ENCODE measurements around the gene ARID3A. TPM values are rescaled to one million over a fixed set of nuclear protein-coding genes. Genes with fewer than 3 reads are reported as not detected.

The ARID3A gene
- total and polyA plus RNA-seq, 2 of the 8 experiments (the other 6 are each of a cell fraction or from before 2014, with no cell fraction given), result 40.5 to 77.4 TPM

DNA sequence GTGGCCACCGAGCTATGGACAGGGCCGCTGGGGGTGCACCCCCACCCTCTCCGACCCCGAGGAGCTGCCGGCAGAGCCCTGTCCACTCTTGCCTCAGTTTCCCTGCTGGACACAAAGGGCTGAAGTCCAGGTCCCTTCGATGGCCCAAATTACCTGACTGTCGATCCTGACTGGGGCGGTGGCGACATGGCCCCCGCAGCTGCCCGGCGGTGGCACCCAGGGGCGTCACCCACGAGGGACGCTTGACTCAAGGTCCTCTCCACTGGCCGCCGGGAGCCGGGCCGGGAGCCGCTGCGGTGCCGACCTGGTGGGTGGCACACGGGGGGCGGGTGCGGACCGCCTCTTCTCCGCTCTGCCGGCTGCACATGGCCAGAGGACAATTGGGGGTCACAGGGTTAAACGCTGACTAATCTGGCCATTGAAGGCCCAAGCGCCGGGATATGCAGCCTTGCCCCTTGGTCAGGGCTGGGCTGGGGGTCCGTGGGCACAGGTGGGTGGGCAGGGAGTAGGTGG, 16.4 kb downstream of the ARID3A start:
- Histone ChIP-seq H4K20me1 (replicated peaks in 1 of 2; ENCODE audit: control insufficient read depth in 1 of 2, insufficient read depth in 2 of 2, low read length in 2 of 2) (peaks cover 4 to 41% of the 10 kb centered on the region in 2 experiments), H3K56ac (replicated peaks; ENCODE audit: insufficient read length, low read depth, low read length) (no peak overlapping the region), H3K23me2 (ENCODE audit: low read depth, low read length) (no peaks in the 10 kb centered on the region), H4K91ac (replicated peaks; ENCODE audit: insufficient read length, low read length) (no peak overlapping the region), H3K4me1 (replicated peaks in 1 of 4; ENCODE audit: control insufficient read depth in 3 of 4, insufficient read depth in 4 of 4, low read length in 3 of 4) (no peaks in the 10 kb centered on the region), H2AFZ (ENCODE audit: low read length) (no peak overlapping the region), H3K18ac (ENCODE audit: extremely low read depth, low read length) (no peak overlapping the region), H4K8ac (ENCODE audit: extremely low read depth, insufficient read depth, low read length) (no peak overlapping the region), H2BK15ac (ENCODE audit: low read length) (no peak overlapping the region), H4K5ac (ENCODE audit: insufficient read length, low read depth, low read length) (no peak overlapping the region), H2BK5ac (ENCODE audit: low read depth, low read length) (no peak overlapping the region), H2AK5ac (ENCODE audit: low read depth, low read length) (no peak overlapping the region), H3K79me1 (ENCODE audit: low read depth, low read length) (peaks cover 22% of the 10 kb centered on the region), H2BK12ac (ENCODE audit: low read depth, low read length) (no peak overlapping the region), H3K79me2 (ENCODE audit: control insufficient read depth in 1 of 2, insufficient read depth in 2 of 2, low read length in 2 of 2) (peaks cover 5 to 49% of the 10 kb centered on the region in 2 experiments), H3K9ac (replicated peaks in 1 of 4; ENCODE audit: extremely low read depth in 1 of 4, low read depth in 3 of 4, low read length in 3 of 4) (no peak overlapping the region), H3K36me3 (ENCODE audit: control insufficient read depth in 2 of 4, insufficient read depth in 4 of 4, low read length in 3 of 4) (peaks cover 2 to 9% (median 3%) of the 10 kb centered on the region in 4 experiments; a peak in 7 of 8 replicates), H3K27ac (ENCODE audit: low read depth, low read length) (no peak overlapping the region), H2BK120ac (replicated peaks; ENCODE audit: low read depth, low read length) (no peak overlapping the region), H3K4ac (replicated peaks; ENCODE audit: insufficient read length, low read depth, low read length) (no peak overlapping the region), H3K4me2 (ENCODE audit: insufficient read depth in 1 of 2, low read depth in 2 of 2, low read length in 2 of 2) (no peak overlapping the region), H3K14ac (ENCODE audit: insufficient read length) (no peak overlapping the region), H3K23ac (ENCODE audit: insufficient read length) (no peak overlapping the region), H3K9me3 (ENCODE audit: insufficient read depth in 2 of 2, low read depth in 1 of 2, low read length in 1 of 2) (no peaks in the 10 kb centered on the region), H2BK20ac (ENCODE audit: low read length) (no peak overlapping the region), H3K27me3 (replicated peaks in 1 of 4; ENCODE audit: control insufficient read depth in 3 of 4, extremely low read depth in 1 of 4, insufficient read depth in 3 of 4, low read length in 3 of 4) (no peaks in the 10 kb centered on the region), H3K4me3 (ENCODE audit: extremely low read depth in 1 of 4, insufficient read depth in 2 of 4, low read depth in 3 of 4, low read length in 4 of 4) (no peak overlapping the region)
- CTCF ChIA-PET (ENCODE audit: partially characterized antibody), result interaction anchor here (0.8 to 1.5 kb wide), 4 partner anchors 8 to 201 kb away, joined by 3 read pairs; no protein-coding TSS in a partner anchor
- DNase-seq (ENCODE audit: low read depth in 1 of 2, low spot score in 2 of 2) (no peak), FAIRE-seq (no peak)
- POLR2A ChIA-PET (ENCODE audit: partially characterized antibody), result no interaction called here
- WGBS, 2 experiments (ENCODE audit: extremely low coverage in 1 of 2, insufficient coverage in 1 of 2, insufficient read length in 1 of 2, insufficient replicate concordance in 2 of 2, low coverage in 1 of 2, low lambda C conversion rate in 2 of 2, missing lambda C conversion rate in 1 of 2), result 92% methylated on average over 28 of the region's 32 CpGs; no CpG with 5 or more reads in 1 of the 2 experiments
- no peak for TF ChIP-seq KDM1A (IDR thresholded peaks at IDR 0.05; ENCODE audit: borderline replicate concordance, low read length)
- TF ChIP-seq CHD1 (IDR thresholded peaks at IDR 0.05; ENCODE audit: low read depth, low read length), result no peak
- TF ChIP-seq RNF2 (IDR thresholded peaks at IDR 0.05; ENCODE audit: borderline replicate concordance, low read depth, low read length, missing control alignments, poor library complexity, severe bottlenecking), result no peak
- no peak for TF ChIP-seq SUZ12 (IDR thresholded peaks at IDR 0.05; ENCODE audit: low read length)
- no peak for TF ChIP-seq POLR2AphosphoS5 (IDR thresholded peaks at IDR 0.05; ENCODE audit: low read depth, low read length)
- TF ChIP-seq NRF1 (IDR thresholded peaks at IDR 0.05; ENCODE audit: low read depth, low read length), result no peak
- no peak for TF ChIP-seq GABPA (IDR thresholded peaks at IDR 0.05; ENCODE audit: borderline replicate concordance, insufficient read depth, low read length)
